ENCODE results near the gene TMEM41B. TPM values are rescaled to one million over a fixed set of nuclear protein-coding genes. Genes with fewer than 3 reads are reported as not detected.
"Not testable (repeated sequence)": the region's sequence is repeated elsewhere in the genome, so short reads cannot be mapped to it uniquely, and the experiment has no call there.

The TMEM41B gene
- total RNA-seq, 4 donors from 2014 or later: 13.7 to 53.9 (median 51.8) TPM

GRCh38 chr11:9351321-9351881 is 37.0 kb upstream of the TMEM41B start:
- no peaks in the 10 kb centered on the region for H3K9me3 ChIP-seq
- H3K36me3 ChIP-seq: no peaks in the 10 kb centered on the region
- no peak overlapping the region for H3K27ac ChIP-seq
- TF ChIP-seq EP300 (IDR thresholded peaks at IDR 0.05; ENCODE audit: low read depth): no peak
- no peak for TF ChIP-seq POLR2A (IDR thresholded peaks at IDR 0.05)
- TF ChIP-seq, protein P1, sequence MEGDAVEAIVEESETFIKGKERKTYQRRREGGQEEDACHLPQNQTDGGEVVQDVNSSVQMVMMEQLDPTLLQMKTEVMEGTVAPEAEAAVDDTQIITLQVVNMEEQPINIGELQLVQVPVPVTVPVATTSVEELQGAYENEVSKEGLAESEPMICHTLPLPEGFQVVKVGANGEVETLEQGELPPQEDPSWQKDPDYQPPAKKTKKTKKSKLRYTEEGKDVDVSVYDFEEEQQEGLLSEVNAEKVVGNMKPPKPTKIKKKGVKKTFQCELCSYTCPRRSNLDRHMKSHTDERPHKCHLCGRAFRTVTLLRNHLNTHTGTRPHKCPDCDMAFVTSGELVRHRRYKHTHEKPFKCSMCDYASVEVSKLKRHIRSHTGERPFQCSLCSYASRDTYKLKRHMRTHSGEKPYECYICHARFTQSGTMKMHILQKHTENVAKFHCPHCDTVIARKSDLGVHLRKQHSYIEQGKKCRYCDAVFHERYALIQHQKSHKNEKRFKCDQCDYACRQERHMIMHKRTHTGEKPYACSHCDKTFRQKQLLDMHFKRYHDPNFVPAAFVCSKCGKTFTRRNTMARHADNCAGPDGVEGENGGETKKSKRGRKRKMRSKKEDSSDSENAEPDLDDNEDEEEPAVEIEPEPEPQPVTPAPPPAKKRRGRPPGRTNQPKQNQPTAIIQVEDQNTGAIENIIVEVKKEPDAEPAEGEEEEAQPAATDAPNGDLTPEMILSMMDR (IDR thresholded peaks at IDR 0.05): no peak
- no peak for TF ChIP-seq POLR2AphosphoS5 (IDR thresholded peaks at IDR 0.05)
- in situ Hi-C loops (cut with MboI; ENCODE audit: low pct_ligation_motif_present in 1 of 4, low pct_unique_long_range_greater_than_20kb in 1 of 4, low sequenced_read_pairs in 3 of 4) (no loop called here), intact Hi-C loops (cut with DNase I; ENCODE audit: low total_unique reads) (no loop called here)
- H3K4me3 ChIP-seq: no peak overlapping the region
- no peak for DNase-seq
- H3K4me1 ChIP-seq: no peaks in the 10 kb centered on the region
- no peaks in the 10 kb centered on the region for H3K27me3 ChIP-seq
- 88% methylated on average over 6 of the region's 6 CpGs; no CpG with 5 or more reads in 1 of the 2 donors for WGBS, 2 donors (ENCODE audit: low coverage in 1 of 2)

DNA sequence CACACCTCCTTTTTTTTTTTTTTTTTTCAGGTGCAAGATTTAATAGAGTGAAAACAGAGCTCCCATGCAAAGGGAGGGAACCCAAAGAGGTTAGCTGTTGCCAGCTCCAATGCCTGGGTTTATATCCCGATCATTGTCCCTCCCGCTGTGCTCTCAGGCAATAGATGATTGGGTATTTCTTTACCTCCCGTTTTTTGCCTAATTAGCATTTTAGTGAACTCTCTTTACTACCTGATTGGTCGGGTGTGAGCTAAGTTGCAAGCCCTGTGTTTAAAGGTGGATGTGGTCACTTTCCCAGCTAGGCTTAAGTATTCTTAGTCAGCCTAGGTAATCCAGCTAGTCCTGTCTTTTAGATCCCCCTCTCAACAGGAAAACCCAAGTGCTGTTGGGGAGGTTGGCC is 33.4 kb upstream of the TMEM41B start:
- H3K27me3 ChIP-seq; H3K4me1 ChIP-seq; H3K4me3 ChIP-seq; H3K36me3 ChIP-seq; DNase-seq; H3K9me3 ChIP-seq; intact Hi-C loops (cut with DNase I; ENCODE audit: low total_unique reads); H3K27ac ChIP-seq; in situ Hi-C loops (cut with MboI; ENCODE audit: low pct_ligation_motif_present in 1 of 4, low pct_unique_long_range_greater_than_20kb in 1 of 4, low sequenced_read_pairs in 3 of 4): not testable (repeated sequence)
- 70 to 73% methylated on average over 4 of the region's 4 CpGs for WGBS, 2 donors (ENCODE audit: low coverage in 1 of 2)

DNA sequence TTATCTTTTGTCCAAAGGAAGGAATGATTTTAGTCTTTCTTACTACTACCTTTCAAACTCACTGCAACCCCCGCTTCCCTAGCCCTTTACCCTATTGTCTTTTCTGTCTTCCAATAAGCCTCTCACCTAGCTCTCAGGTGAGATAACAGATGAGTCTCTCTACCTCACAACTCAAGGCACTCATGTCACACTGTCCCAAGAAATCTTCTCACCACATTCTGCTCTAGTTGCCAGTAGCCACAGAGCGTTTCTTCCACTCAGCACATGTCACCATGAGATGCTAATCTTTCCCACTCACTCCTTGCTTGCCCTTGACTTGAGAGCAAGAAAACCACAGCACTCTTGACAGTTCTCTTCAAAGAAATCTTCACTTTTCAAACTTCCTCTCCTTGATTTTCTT is 32.7 kb upstream of the TMEM41B start:
- no peaks in the 10 kb centered on the region for H3K9me3 ChIP-seq
- H3K27ac ChIP-seq: no peak overlapping the region
- no peak for TF ChIP-seq EP300 (IDR thresholded peaks at IDR 0.05; ENCODE audit: low read depth)
- TF ChIP-seq POLR2AphosphoS5 (IDR thresholded peaks at IDR 0.05): no peak
- TF ChIP-seq POLR2A (IDR thresholded peaks at IDR 0.05): no peak
- TF ChIP-seq, protein P1 (IDR thresholded peaks at IDR 0.05): no peak
- in situ Hi-C loops (cut with MboI; ENCODE audit: low pct_ligation_motif_present in 1 of 4, low pct_unique_long_range_greater_than_20kb in 1 of 4, low sequenced_read_pairs in 3 of 4): no loop called here
- no peaks in the 10 kb centered on the region for H3K36me3 ChIP-seq
- no peaks in the 10 kb centered on the region for H3K27me3 ChIP-seq
- DNase-seq: no peak
- no peaks in the 10 kb centered on the region for H3K4me1 ChIP-seq
- intact Hi-C loops (cut with DNase I; ENCODE audit: low total_unique reads): no loop called here
- H3K4me3 ChIP-seq: no peak overlapping the region
- WGBS, 2 donors (ENCODE audit: low coverage in 1 of 2): 67 to 76% methylated on average over 2 of the region's 2 CpGs

GRCh38 chr11:9344061-9344680 is 29.8 kb upstream of the TMEM41B start:
- no peaks in the 10 kb centered on the region for H3K4me1 ChIP-seq
- no peaks in the 10 kb centered on the region for H3K27me3 ChIP-seq
- TF ChIP-seq POLR2A (IDR thresholded peaks at IDR 0.05) (no peak), EP300 (IDR thresholded peaks at IDR 0.05; ENCODE audit: low read depth) (no peak), POLR2AphosphoS5 (IDR thresholded peaks at IDR 0.05) (no peak)
- TF ChIP-seq, protein P1 (IDR thresholded peaks at IDR 0.05): no peak
- H3K36me3 ChIP-seq: no peaks in the 10 kb centered on the region
- H3K27ac ChIP-seq: no peak overlapping the region
- 77 to 79% methylated on average over 3 of the region's 3 CpGs for WGBS, 2 donors (ENCODE audit: low coverage in 1 of 2)
- DNase-seq: no peak
- intact Hi-C loops (cut with DNase I; ENCODE audit: low total_unique reads): no loop called here
- no peak overlapping the region for H3K4me3 ChIP-seq
- H3K9me3 ChIP-seq: no peaks in the 10 kb centered on the region
- in situ Hi-C loops (cut with MboI; ENCODE audit: low pct_ligation_motif_present in 1 of 4, low pct_unique_long_range_greater_than_20kb in 1 of 4, low sequenced_read_pairs in 3 of 4): no loop called here
